SK-N-SH treated with all-trans-retinoic acid at 6 μM for 48 hours (cell line): ENCODE results near the gene XYLB.

Experiments
- ATAC-seq: fragments of 200-7000 bp; cut with Tn5 transposase; 3 replicates; pipeline ENCODE4 v1.9.1; 2020; ENCODE audit warnings: mild to moderate bottlenecking, moderate library complexity
- ARNTL ChIP-seq: fragments of 450-650 bp; formaldehyde crosslinking; IDR thresholded peaks from 2 replicates; pipeline ENCODE4 v1.5.0; 2020; ENCODE audit warnings: low read depth, mild to moderate bottlenecking, moderate library complexity, borderline replicate concordance
- BACH2 ChIP-seq: fragments of 250-450 bp; sonication (Bioruptor Pico); IDR thresholded peaks from 2 replicates; pipeline ENCODE4 v1.9.0; 2021; ENCODE audit warnings: mild to moderate bottlenecking, borderline replicate concordance
- CSDC2 ChIP-seq: fragments of 250-450 bp; sonication (Bioruptor Pico); IDR thresholded peaks from 2 replicates; pipeline ENCODE4 v1.5.0; 2020; ENCODE audit warnings: mild to moderate bottlenecking, moderate library complexity
- GLIS3 ChIP-seq: fragments of 250-450 bp; sonication (Bioruptor Pico); IDR thresholded peaks from 2 replicates; pipeline ENCODE4 v1.5.0; 2020; ENCODE audit warnings: mild to moderate bottlenecking, moderate library complexity
- ISL1 ChIP-seq: fragments of 250-450 bp; sonication (Bioruptor Pico); IDR thresholded peaks from 2 replicates; pipeline ENCODE4 v2.1.2; 2022; ENCODE audit warnings: mild to moderate bottlenecking, moderate library complexity
- OSR1 ChIP-seq: fragments of 250-450 bp; sonication (Bioruptor Pico); IDR thresholded peaks from 2 replicates; pipeline ENCODE4 v1.8.0; 2022; ENCODE audit warnings: moderate library complexity, mild to moderate bottlenecking, inconsistent platforms
- PATZ1 ChIP-seq: fragments of 250-450 bp; sonication (Bioruptor Pico); IDR thresholded peaks from 2 replicates; pipeline ENCODE4 v1.8.0; 2020; ENCODE audit warnings: mild to moderate bottlenecking, moderate library complexity, borderline replicate concordance
- RARB ChIP-seq: fragments of 250-450 bp; sonication (Bioruptor Pico); IDR thresholded peaks from 2 replicates; pipeline ENCODE4 v1.8.0; 2021; ENCODE audit warnings: mild to moderate bottlenecking, moderate library complexity
- SNAI2 ChIP-seq: fragments of 250-450 bp; sonication (Bioruptor Pico); IDR thresholded peaks from 2 replicates; pipeline ENCODE4 v1.5.0; 2020; ENCODE audit warnings: mild to moderate bottlenecking, moderate library complexity
- TCF4 ChIP-seq: fragments of 250-450 bp; sonication (Bioruptor Pico); IDR thresholded peaks from 2 replicates; pipeline ENCODE4 v1.8.0; 2021; ENCODE audit warnings: mild to moderate bottlenecking, moderate library complexity, borderline replicate concordance
- TOX ChIP-seq: fragments of 250-450 bp; sonication (Bioruptor Pico); IDR thresholded peaks from 2 replicates; pipeline ENCODE4 v1.8.0; 2021; ENCODE audit warnings: mild to moderate bottlenecking, moderate library complexity, borderline replicate concordance
- ZFP3 ChIP-seq: fragments of 250-450 bp; sonication (Bioruptor Pico); IDR thresholded peaks from 2 replicates; pipeline ENCODE4 v1.5.0; 2020; ENCODE audit warnings: mild to moderate bottlenecking, moderate library complexity
- ZFP30 ChIP-seq: fragments of 450-650 bp; formaldehyde crosslinking; IDR thresholded peaks from 2 replicates; pipeline ENCODE4 v1.5.0; 2022; ENCODE audit warnings: mild to moderate bottlenecking, moderate library complexity
- ZNF565 ChIP-seq: fragments of 450-650 bp; formaldehyde crosslinking; conservative IDR thresholded peaks from 2 replicates; pipeline ENCODE4 v1.5.0; 2020; ENCODE audit warnings: low read depth, mild to moderate bottlenecking, moderate library complexity
- ZNF70 ChIP-seq: fragments of 450-650 bp; formaldehyde crosslinking; IDR thresholded peaks from 2 replicates; pipeline ENCODE4 v1.5.0; 2020; ENCODE audit warnings: mild to moderate bottlenecking, moderate library complexity
- ZNF8 ChIP-seq: fragments of 450-650 bp; formaldehyde crosslinking; IDR thresholded peaks from 2 replicates; pipeline ENCODE4 v1.5.0; 2020; ENCODE audit warnings: mild to moderate bottlenecking, moderate library complexity
- TF ChIP-seq, protein P1 (sequence below): fragments of 250-450 bp; sonication (Bioruptor Pico); IDR thresholded peaks from 2 replicates; pipeline ENCODE4 v1.5.0; 2020; ENCODE audit warnings: mild to moderate bottlenecking, moderate library complexity
- TF ChIP-seq, protein P2 (sequence below): fragments of 250-450 bp; sonication (Bioruptor Pico); IDR thresholded peaks from 2 replicates; pipeline ENCODE4 v1.5.1; 2020; ENCODE audit warnings: low read depth, mild to moderate bottlenecking, moderate library complexity
- TF ChIP-seq, protein P3 (sequence below): fragments of 250-450 bp; sonication (Bioruptor Pico); IDR thresholded peaks from 2 replicates; pipeline ENCODE4 v1.8.0; 2021; ENCODE audit warnings: low read depth, mild to moderate bottlenecking, moderate library complexity, borderline replicate concordance

The XYLB gene

DNA sequence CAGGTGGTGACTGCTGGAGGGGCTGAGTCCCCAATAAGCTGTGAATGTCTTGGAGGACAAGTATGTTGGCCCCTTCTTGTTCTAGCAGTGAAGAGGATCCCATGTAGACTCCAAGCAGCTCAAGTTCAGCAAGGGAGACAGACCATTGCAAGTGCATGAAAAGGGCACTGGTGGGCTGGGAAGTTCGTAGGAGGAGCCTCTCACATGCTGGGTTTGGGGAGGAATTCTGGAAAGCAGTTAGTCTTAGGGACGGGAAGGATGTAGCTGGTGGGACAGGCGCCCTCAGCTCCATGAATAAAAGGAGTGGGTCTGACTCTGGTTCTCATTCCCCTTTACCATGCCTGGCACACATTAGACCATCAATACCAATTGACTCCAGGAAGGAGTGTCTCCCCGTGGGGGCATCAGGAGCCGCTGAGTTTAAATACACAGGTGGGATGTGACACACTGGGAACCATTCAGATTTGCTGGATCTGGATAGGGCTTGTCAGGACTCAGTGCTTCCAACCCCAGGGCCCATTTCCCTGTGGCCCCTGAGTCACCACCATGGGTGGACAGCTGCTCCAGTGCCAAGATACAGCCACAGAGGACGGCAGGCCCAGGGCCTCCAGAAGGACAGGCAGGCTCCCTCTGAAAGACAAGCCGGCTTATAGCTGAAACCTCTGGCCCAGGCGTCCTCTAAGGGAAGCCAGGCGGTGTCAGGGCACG is 552 bp upstream of the XYLB start (continued):
- TF ChIP-seq ZNF565 (no peak), TOX (CRISPR knock-in tag) (no peak), PATZ1 (CRISPR knock-in tag) (no peak), TCF4 (no peak), RARB (CRISPR knock-in tag) (no peak), ARNTL (CRISPR knock-in tag) (no peak), ZNF70 (no peak), ZFP30 (no peak), OSR1 (CRISPR knock-in tag) (no peak)
- TF ChIP-seq, protein P1, sequence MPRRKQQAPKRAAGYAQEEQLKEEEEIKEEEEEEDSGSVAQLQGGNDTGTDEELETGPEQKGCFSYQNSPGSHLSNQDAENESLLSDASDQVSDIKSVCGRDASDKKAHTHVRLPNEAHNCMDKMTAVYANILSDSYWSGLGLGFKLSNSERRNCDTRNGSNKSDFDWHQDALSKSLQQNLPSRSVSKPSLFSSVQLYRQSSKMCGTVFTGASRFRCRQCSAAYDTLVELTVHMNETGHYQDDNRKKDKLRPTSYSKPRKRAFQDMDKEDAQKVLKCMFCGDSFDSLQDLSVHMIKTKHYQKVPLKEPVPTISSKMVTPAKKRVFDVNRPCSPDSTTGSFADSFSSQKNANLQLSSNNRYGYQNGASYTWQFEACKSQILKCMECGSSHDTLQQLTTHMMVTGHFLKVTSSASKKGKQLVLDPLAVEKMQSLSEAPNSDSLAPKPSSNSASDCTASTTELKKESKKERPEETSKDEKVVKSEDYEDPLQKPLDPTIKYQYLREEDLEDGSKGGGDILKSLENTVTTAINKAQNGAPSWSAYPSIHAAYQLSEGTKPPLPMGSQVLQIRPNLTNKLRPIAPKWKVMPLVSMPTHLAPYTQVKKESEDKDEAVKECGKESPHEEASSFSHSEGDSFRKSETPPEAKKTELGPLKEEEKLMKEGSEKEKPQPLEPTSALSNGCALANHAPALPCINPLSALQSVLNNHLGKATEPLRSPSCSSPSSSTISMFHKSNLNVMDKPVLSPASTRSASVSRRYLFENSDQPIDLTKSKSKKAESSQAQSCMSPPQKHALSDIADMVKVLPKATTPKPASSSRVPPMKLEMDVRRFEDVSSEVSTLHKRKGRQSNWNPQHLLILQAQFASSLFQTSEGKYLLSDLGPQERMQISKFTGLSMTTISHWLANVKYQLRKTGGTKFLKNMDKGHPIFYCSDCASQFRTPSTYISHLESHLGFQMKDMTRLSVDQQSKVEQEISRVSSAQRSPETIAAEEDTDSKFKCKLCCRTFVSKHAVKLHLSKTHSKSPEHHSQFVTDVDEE (CRISPR knock-in tag), result no peak

GRCh38 chr3:38347421-38348200 is 1.0 kb downstream of the XYLB start:
- no peak for ATAC-seq
- TF ChIP-seq SNAI2 (CRISPR knock-in tag) (no peak), ZFP3 (no peak), ZNF8 (no peak), PATZ1 (CRISPR knock-in tag) (no peak), CSDC2 (CRISPR knock-in tag) (no peak), GLIS3 (CRISPR knock-in tag) (no peak)

- ATAC-seq, result no peak
Measured at GRCh38 chr3:38348903-38349302, 2.3 kb downstream of the XYLB start.

More at GRCh38 chr3:38348903-38349302, 2.3 kb downstream of the XYLB start:
- TF ChIP-seq, protein P1 (CRISPR knock-in tag), result no peak
- TF ChIP-seq, protein P2, sequence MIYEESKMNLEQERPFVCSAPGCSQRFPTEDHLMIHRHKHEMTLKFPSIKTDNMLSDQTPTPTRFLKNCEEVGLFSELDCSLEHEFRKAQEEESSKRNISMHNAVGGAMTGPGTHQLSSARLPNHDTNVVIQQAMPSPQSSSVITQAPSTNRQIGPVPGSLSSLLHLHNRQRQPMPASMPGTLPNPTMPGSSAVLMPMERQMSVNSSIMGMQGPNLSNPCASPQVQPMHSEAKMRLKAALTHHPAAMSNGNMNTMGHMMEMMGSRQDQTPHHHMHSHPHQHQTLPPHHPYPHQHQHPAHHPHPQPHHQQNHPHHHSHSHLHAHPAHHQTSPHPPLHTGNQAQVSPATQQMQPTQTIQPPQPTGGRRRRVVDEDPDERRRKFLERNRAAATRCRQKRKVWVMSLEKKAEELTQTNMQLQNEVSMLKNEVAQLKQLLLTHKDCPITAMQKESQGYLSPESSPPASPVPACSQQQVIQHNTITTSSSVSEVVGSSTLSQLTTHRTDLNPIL (CRISPR knock-in tag), result no peak
- TF ChIP-seq PATZ1 (CRISPR knock-in tag) (no peak), ISL1 (CRISPR knock-in tag) (no peak), BACH2 (no peak), GLIS3 (CRISPR knock-in tag) (no peak), RARB (CRISPR knock-in tag) (no peak), ARNTL (CRISPR knock-in tag) (no peak)
- TF ChIP-seq, protein P3, sequence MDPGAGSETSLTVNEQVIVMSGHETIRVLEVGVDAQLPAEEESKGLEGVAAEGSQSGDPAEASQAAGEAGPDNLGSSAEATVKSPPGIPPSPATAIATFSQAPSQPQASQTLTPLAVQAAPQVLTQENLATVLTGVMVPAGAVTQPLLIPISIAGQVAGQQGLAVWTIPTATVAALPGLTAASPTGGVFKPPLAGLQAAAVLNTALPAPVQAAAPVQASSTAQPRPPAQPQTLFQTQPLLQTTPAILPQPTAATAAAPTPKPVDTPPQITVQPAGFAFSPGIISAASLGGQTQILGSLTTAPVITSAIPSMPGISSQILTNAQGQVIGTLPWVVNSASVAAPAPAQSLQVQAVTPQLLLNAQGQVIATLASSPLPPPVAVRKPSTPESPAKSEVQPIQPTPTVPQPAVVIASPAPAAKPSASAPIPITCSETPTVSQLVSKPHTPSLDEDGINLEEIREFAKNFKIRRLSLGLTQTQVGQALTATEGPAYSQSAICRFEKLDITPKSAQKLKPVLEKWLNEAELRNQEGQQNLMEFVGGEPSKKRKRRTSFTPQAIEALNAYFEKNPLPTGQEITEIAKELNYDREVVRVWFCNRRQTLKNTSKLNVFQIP, result no peak
